NOMO-1 treated with dmso at 0.1 percent for 144 hours (cell line): Measurements from ENCODE around the gene ZSCAN23.

Source experiments
- DNase-seq: peaks from one replicate; lab custom pipeline; 2025; ENCODE audit not compliant: unreplicated experiment; lab: John Stamatoyannopoulos, UW

The ZSCAN23 gene

DNA sequence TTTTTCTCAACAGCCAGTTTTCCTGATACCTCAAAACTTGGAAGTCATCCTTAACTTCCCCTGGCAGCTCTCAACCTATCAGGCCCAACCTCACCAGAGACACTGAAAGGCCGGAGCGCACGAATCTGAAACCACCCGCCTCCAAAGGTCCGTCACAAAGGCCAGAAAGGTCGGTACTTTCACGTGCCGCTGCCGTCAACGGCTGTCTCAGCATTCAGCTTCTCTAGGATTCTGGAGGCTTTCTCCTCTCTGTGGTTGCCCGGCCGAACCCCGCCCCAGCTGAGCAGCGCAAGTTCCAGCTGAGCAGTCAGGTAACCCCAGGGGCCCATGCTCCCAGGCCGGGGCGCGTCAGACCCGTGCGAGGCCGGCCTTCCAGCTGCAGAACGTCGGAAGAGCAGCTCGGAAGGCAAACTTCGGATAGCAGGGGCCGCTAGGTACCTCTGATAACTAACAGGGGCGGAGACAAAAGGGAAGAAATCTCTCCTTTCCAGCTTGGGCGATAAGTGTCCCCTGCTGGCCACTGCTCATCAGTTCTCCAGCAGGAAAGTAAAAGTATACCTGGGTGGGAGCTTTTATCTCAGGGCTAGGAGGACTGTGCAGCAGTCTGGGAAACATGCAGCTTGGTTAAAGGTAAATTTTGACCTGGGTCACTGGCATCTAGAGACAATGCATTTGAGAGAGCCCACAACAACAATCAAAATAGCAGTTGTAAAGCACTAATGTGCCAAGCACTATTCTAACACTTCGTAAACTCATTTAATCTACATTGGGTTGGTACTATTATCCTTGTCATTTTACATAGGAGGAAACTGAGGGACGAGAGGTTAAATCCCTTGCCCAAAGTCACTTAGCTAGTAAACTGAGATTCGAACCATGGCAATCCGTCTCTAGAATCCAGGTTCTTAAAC, 59.8 kb downstream of the ZSCAN23 start:
- peak; percentile 14 for DNase-seq
